ENCODE measurements around the gene GNA12.

The GNA12 gene

DNA sequence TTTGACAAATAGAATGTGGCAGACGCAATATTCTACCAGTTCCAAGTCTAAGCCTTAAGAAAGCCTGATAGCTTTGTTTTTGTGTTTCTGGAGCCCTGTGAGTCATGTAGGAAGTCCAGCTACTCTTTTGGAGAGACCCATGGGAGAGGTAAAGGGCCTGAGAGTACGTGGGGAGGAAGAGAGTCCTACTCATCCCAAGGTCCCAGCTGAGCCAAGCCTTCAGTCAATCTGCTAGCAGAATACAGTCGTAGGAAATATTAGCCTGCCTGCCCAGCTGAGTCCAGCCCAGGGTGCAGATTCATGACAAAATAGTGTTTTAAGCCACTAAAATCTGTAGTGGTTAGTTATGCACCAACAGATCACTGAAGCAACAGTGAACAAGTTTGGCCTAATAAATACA lies 9.0 kb upstream of the GNA12 start:
- no peaks in the 10 kb centered on the region for H3K9me3 ChIP-seq (ENCODE audit: insufficient read depth, low read length)
- H3K79me2 ChIP-seq (ENCODE audit: insufficient read depth, low read length) = no peaks in the 10 kb centered on the region
- no peaks in the 10 kb centered on the region for H4K20me1 ChIP-seq (ENCODE audit: low read depth, low read length)
- no peak overlapping the region for H2AFZ ChIP-seq (ENCODE audit: low read depth, low read length, severe bottlenecking)
- no peaks in the 10 kb centered on the region for H3K36me3 ChIP-seq (ENCODE audit: low read length)
- TF ChIP-seq, protein P1, sequence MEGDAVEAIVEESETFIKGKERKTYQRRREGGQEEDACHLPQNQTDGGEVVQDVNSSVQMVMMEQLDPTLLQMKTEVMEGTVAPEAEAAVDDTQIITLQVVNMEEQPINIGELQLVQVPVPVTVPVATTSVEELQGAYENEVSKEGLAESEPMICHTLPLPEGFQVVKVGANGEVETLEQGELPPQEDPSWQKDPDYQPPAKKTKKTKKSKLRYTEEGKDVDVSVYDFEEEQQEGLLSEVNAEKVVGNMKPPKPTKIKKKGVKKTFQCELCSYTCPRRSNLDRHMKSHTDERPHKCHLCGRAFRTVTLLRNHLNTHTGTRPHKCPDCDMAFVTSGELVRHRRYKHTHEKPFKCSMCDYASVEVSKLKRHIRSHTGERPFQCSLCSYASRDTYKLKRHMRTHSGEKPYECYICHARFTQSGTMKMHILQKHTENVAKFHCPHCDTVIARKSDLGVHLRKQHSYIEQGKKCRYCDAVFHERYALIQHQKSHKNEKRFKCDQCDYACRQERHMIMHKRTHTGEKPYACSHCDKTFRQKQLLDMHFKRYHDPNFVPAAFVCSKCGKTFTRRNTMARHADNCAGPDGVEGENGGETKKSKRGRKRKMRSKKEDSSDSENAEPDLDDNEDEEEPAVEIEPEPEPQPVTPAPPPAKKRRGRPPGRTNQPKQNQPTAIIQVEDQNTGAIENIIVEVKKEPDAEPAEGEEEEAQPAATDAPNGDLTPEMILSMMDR (IDR thresholded peaks at IDR 0.05; ENCODE audit: insufficient read depth, low read length, poor library complexity, severe bottlenecking) = no peak
- no peak for TF ChIP-seq EZH2phosphoT487 (conservative IDR thresholded peaks at IDR 0.05; ENCODE audit: low read length)
- H3K9ac ChIP-seq (ENCODE audit: low read length) = no peak overlapping the region
- H3K4me2 ChIP-seq (ENCODE audit: low read depth, low read length, poor library complexity, severe bottlenecking) = no peak overlapping the region
- H3K9me2 ChIP-seq (replicated peaks; ENCODE audit: insufficient read depth, low read length) = no peaks in the 10 kb centered on the region
- no peaks in the 10 kb centered on the region for H3F3A ChIP-seq (ENCODE audit: insufficient read depth)
- H3K27me3 ChIP-seq (ENCODE audit: low read length) = no peaks in the 10 kb centered on the region
- H3K27ac ChIP-seq (ENCODE audit: low read depth, low read length) = no peak overlapping the region
- no peak overlapping the region for H3K4me3 ChIP-seq (ENCODE audit: insufficient read depth, low read length, poor library complexity, severe bottlenecking)

DNA sequence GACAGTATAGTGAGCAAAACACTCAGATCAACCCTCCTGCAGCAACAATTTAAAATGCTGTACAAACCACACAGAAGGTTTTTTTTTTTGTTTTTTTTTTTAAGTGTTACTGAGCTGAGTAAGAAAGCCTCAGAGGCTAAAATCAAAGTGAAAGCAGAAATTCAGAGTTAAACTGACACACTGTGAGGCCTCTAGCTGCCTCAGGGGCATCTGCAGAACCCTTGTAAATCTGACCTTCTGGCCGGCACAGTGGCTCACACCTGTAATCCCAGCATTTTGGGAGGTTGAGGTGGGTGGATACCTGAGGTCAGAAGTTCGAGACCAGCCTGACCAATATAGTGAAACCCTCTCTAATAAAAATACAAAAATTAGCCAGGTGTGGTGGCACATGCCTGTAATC lies 7.4 kb upstream of the GNA12 start:
- TF ChIP-seq, protein P1 (IDR thresholded peaks at IDR 0.05; ENCODE audit: insufficient read depth, low read length, poor library complexity, severe bottlenecking) = no peak
- TF ChIP-seq EZH2phosphoT487 (conservative IDR thresholded peaks at IDR 0.05; ENCODE audit: low read length) = no peak
- Histone ChIP-seq H3F3A (ENCODE audit: insufficient read depth) (no peaks in the 10 kb centered on the region), H3K27ac (ENCODE audit: low read depth, low read length) (no peak overlapping the region), H2AFZ (ENCODE audit: low read depth, low read length, severe bottlenecking) (no peak overlapping the region), H3K9me3 (ENCODE audit: insufficient read depth, low read length) (no peaks in the 10 kb centered on the region), H3K27me3 (ENCODE audit: low read length) (no peaks in the 10 kb centered on the region), H4K20me1 (ENCODE audit: low read depth, low read length) (no peaks in the 10 kb centered on the region), H3K9ac (ENCODE audit: low read length) (no peak overlapping the region), H3K4me3 (ENCODE audit: insufficient read depth, low read length, poor library complexity, severe bottlenecking) (no peak overlapping the region), H3K4me2 (ENCODE audit: low read depth, low read length, poor library complexity, severe bottlenecking) (no peak overlapping the region), H3K79me2 (ENCODE audit: insufficient read depth, low read length) (no peaks in the 10 kb centered on the region), H3K9me2 (replicated peaks; ENCODE audit: insufficient read depth, low read length) (no peaks in the 10 kb centered on the region), H3K36me3 (ENCODE audit: low read length) (no peaks in the 10 kb centered on the region)

DNA sequence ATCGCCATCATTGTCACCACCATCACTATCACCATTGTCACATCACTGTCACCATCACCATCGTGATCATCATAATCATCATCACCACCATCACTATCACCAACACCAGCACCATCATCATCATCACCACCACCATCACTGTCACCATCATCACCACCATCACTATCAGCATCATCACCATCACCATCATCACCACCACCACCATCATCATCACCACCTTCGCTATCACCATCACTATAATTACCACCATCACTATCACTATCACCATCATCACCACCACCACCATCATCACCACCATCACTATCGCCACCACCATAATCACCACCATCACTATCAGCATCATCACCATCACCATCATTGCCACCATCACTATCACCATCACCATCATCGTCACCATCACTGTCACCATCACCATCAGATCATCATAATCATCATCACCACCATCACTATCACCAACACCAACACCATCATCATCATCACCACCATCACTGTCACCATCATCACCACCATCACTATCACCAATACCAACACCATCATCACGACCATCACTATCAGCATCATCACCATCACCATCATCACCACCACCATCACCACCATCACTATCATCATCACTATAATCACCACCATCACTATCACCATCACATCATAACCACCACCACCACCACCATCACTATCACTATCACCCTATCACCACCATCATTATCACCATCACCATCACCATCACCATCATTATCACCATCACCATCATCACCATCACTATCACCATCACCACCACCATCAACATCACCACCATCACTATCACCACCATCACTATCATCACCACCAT lies 6.0 kb upstream of the GNA12 start:
- H3K4me2 ChIP-seq (ENCODE audit: low read depth, low read length, poor library complexity, severe bottlenecking) = no peak overlapping the region

More for the DNA sequence above, 6.0 kb upstream of the GNA12 start:
- Histone ChIP-seq H3K9ac (ENCODE audit: low read length) (no peak overlapping the region), H3K36me3 (ENCODE audit: low read length) (no peaks in the 10 kb centered on the region), H2AFZ (ENCODE audit: low read depth, low read length, severe bottlenecking) (no peak overlapping the region), H3K27ac (ENCODE audit: low read depth, low read length) (no peak overlapping the region), H3K27me3 (ENCODE audit: low read length) (no peaks in the 10 kb centered on the region), H3K9me2 (replicated peaks; ENCODE audit: insufficient read depth, low read length) (no peaks in the 10 kb centered on the region), H3K9me3 (ENCODE audit: insufficient read depth, low read length) (no peaks in the 10 kb centered on the region), H4K20me1 (ENCODE audit: low read depth, low read length) (no peaks in the 10 kb centered on the region), H3F3A (ENCODE audit: insufficient read depth) (no peaks in the 10 kb centered on the region), H3K4me3 (ENCODE audit: insufficient read depth, low read length, poor library complexity, severe bottlenecking) (no peak overlapping the region), H3K79me2 (ENCODE audit: insufficient read depth, low read length) (no peaks in the 10 kb centered on the region)
- TF ChIP-seq, protein P1 (IDR thresholded peaks at IDR 0.05; ENCODE audit: insufficient read depth, low read length, poor library complexity, severe bottlenecking) = no peak
- TF ChIP-seq EZH2phosphoT487 (conservative IDR thresholded peaks at IDR 0.05; ENCODE audit: low read length) = no peak

Measured in SU-DHL-6 (cell line).